Sigmoid colon (tissue), 7 donors: Measurements from ENCODE around the gene CLEC16A. TPM values are rescaled to one million over a fixed set of nuclear protein-coding genes. Genes with fewer than 3 reads are reported as not detected.

Source experiments
- DNase-seq: peaks from one replicate; pipeline ENCODE4 v3.0.0-alpha.2; 2019
- H3K27ac ChIP-seq, 4 donors: fragments of 200-600 bp; sonication (generic); one replicate each; pipeline ENCODE4 v1.5.1; 2016 to 2019; ENCODE audit warnings: mild to moderate bottlenecking in 1 of 4
- H3K27me3 ChIP-seq, 3 donors: fragments of 200-600 bp; sonication (generic); one replicate each; pipeline ENCODE4 v1.5.1; 2019; ENCODE audit warnings: mild to moderate bottlenecking in 1 of 3
- H3K36me3 ChIP-seq, 4 donors: fragments of 200-600 bp; sonication (generic); one replicate each; pipeline ENCODE4 v1.5.1; 2016 to 2019
- H3K4me1 ChIP-seq, 4 donors: fragments of 200-600 bp; sonication (generic); one replicate each; pipeline ENCODE4 v1.5.1; 2017 to 2019
- H3K4me3 ChIP-seq, 4 donors: fragments of 200-600 bp; sonication (generic); one replicate each; pipeline ENCODE4 v1.5.1; 2017 to 2019; ENCODE audit warnings: mild to moderate bottlenecking in 2 of 4, moderate library complexity in 1 of 4
- H3K9me3 ChIP-seq, 4 donors: fragments of 200-600 bp in 3 of 4; sonication (generic) in 3 of 4; one replicate each; pipeline versions ENCODE4 v1.5.1 to v1.6.1; 2013 to 2019
- CTCF ChIP-seq, 4 experiments: fragments of 450-650 bp in 3 of 4; fragments of 200-600 bp in 1 of 4; IDR thresholded peaks; one replicate each; pipeline ENCODE4 v1.5.1; 2016 to 2019; ENCODE audit warnings: antibody characterized with exemption in 4 of 4, mild to moderate bottlenecking in 3 of 4, moderate library complexity in 2 of 4
- EP300 ChIP-seq, 4 donors: sonication (generic); formaldehyde crosslinking; IDR thresholded peaks; one replicate each; pipeline ENCODE4 v1.6.1; 2017; ENCODE audit warnings: antibody characterized with exemption in 4 of 4
- POLR2A ChIP-seq, 2 donors: fragments of 450-650 bp; IDR thresholded peaks; one replicate each; pipeline ENCODE4 v1.6.1; 2016; ENCODE audit warnings: antibody characterized with exemption in 2 of 2, mild to moderate bottlenecking in 2 of 2, moderate library complexity in 2 of 2
- POLR2AphosphoS5 ChIP-seq, 4 donors: sonication (generic); formaldehyde crosslinking; IDR thresholded peaks; one replicate each; pipeline ENCODE4 v1.6.1; 2017; ENCODE audit warnings: antibody characterized with exemption in 4 of 4
- WGBS, 2 donors: extraction: QIAGEN DNeasy Blood & Tissue Kit; methylation state at CpG; one replicate each; pipeline ENCODE4 v1.1.7; 2013; 5-methylcytosine and 5-hydroxymethylcytosine counted together
- intact Hi-C: fragments of 100-400 bp; cut with DNase I; formaldehyde crosslinking; loops from one replicate; pipeline ENCODE4 v1.15.1; 2023
- polyA plus RNA-seq, 3 donors: library from polyadenylated mRNA; stranded (reverse); fragments of 200-250 nt; gene quantifications; one replicate each; pipeline ENCODE4 v1.2.3, GENCODE V29; 2013
- total RNA-seq, 4 donors: library from RNA; depleted of rRNA; stranded (reverse); fragments of >200 nt; gene quantifications; one replicate each; pipeline ENCODE4 v1.1.0, GENCODE V29; 2016
- donor health status: healthy with polysubstance abuse.
- donor health status: Bipolar disorder and iron deficiency.
- donor health status: healthy.

The CLEC16A gene
- total and polyA plus RNA-seq, 7 donors = 9.6 to 35.2 (median 24.6) TPM

- intact Hi-C loops = no loop called here
- 88 to 91% methylated on average over 5 of the region's 5 CpGs for WGBS, 2 donors
- TF ChIP-seq POLR2AphosphoS5 (IDR thresholded peaks at IDR 0.05) = no peak
- no peak for TF ChIP-seq CTCF (IDR thresholded peaks at IDR 0.05)
- no peak for TF ChIP-seq POLR2A (IDR thresholded peaks at IDR 0.05)
- TF ChIP-seq EP300 (IDR thresholded peaks at IDR 0.05) = no peak
Measured at GRCh38 chr16:11213373-11213772, 269.0 kb downstream of the CLEC16A start.

GRCh38 chr16:11213799-11214198 is 269.4 kb downstream of the CLEC16A start:
- no peak for DNase-seq
- intact Hi-C loops = no loop called here
- 87 to 95% methylated on average over 7 of the region's 7 CpGs for WGBS, 2 donors
- Histone ChIP-seq H3K27me3 (no peaks in the 10 kb centered on the region), H3K27ac (no peak overlapping the region), H3K4me3 (no peak overlapping the region), H3K4me1 (no peaks in the 10 kb centered on the region), H3K9me3 (peaks cover 0 to 10% (median 5%) of the 10 kb centered on the region in 4 donors), H3K36me3 (no peaks in the 10 kb centered on the region)
- no peak for TF ChIP-seq POLR2A (IDR thresholded peaks at IDR 0.05)
- no peak for TF ChIP-seq POLR2AphosphoS5 (IDR thresholded peaks at IDR 0.05)
- TF ChIP-seq EP300 (IDR thresholded peaks at IDR 0.05) = no peak
- TF ChIP-seq CTCF (IDR thresholded peaks at IDR 0.05) = no peak

More at GRCh38 chr16:11213373-11213772, 269.0 kb downstream of the CLEC16A start:
- Histone ChIP-seq H3K4me1 (no peaks in the 10 kb centered on the region), H3K36me3 (no peaks in the 10 kb centered on the region), H3K27me3 (no peaks in the 10 kb centered on the region), H3K4me3 (no peak overlapping the region), H3K9me3 (peaks cover 0 to 6% (median 4%) of the 10 kb centered on the region in 4 donors), H3K27ac (no peak overlapping the region)
- no peak for DNase-seq

- H3K36me3 ChIP-seq = no peaks in the 10 kb centered on the region
- H3K27ac ChIP-seq = no peak overlapping the region
- peaks cover 0 to 12% (median 6%) of the 10 kb centered on the region in 4 donors for H3K9me3 ChIP-seq
- DNase-seq = no peak
- H3K4me3 ChIP-seq = no peak overlapping the region
- H3K27me3 ChIP-seq = no peaks in the 10 kb centered on the region
- intact Hi-C loops = no loop called here
- TF ChIP-seq POLR2A (IDR thresholded peaks at IDR 0.05) (no peak), CTCF (IDR thresholded peaks at IDR 0.05) (no peak), POLR2AphosphoS5 (IDR thresholded peaks at IDR 0.05) (no peak), EP300 (IDR thresholded peaks at IDR 0.05) (no peak)
- 95 to 96% methylated on average over 3 of the region's 3 CpGs for WGBS, 2 donors
- H3K4me1 ChIP-seq = no peaks in the 10 kb centered on the region
Measured at GRCh38 chr16:11215935-11216556, 271.7 kb downstream of the CLEC16A start.

GRCh38 chr16:11217651-11218603 is 273.6 kb downstream of the CLEC16A start:
- no peaks in the 10 kb centered on the region for H3K4me1 ChIP-seq
- intact Hi-C loops = no loop called here
- no peak for TF ChIP-seq CTCF (IDR thresholded peaks at IDR 0.05)
- no peak for TF ChIP-seq EP300 (IDR thresholded peaks at IDR 0.05)
- TF ChIP-seq POLR2A (IDR thresholded peaks at IDR 0.05) = no peak
- no peak for TF ChIP-seq POLR2AphosphoS5 (IDR thresholded peaks at IDR 0.05)
- no peaks in the 10 kb centered on the region for H3K27me3 ChIP-seq
- H3K9me3 ChIP-seq = peaks cover 0 to 12% (median 6%) of the 10 kb centered on the region in 4 donors
- no peaks in the 10 kb centered on the region for H3K36me3 ChIP-seq
- no peak overlapping the region for H3K27ac ChIP-seq
- no peak for DNase-seq
- no peak overlapping the region for H3K4me3 ChIP-seq
- WGBS, 2 donors = 76 to 87% methylated on average over 3 of the region's 3 CpGs
